Liver (tissue), 9 donors: Measurements from ENCODE around the gene COX7A2. TPM values are rescaled to one million over a fixed set of nuclear protein-coding genes. Genes with fewer than 3 reads are reported as not detected.
A peak's percentile ranks its signal among the peaks of the same experiment; 100 is the strongest.

Source experiments
- DNase-seq: peaks from one replicate; pipeline ENCODE4 v3.0.0-alpha.2; 2017; ENCODE audit warnings: low spot score
- H3K27ac ChIP-seq, 2 donors: one replicate each; pipeline ENCODE4 v1.7.0; 2013; ENCODE audit warnings: inconsistent platforms in 2 of 2, low read length in 2 of 2, control low read depth in 1 of 2, low read depth in 1 of 2, mild to moderate bottlenecking in 1 of 2
- H3K27me3 ChIP-seq, 4 donors: one replicate each; pipeline versions ENCODE4 v1.6.1 to v1.7.0; 2013; ENCODE audit warnings: low read length in 3 of 4, inconsistent platforms in 1 of 4, mild to moderate bottlenecking in 1 of 4, moderate library complexity in 1 of 4; ENCODE audit not compliant: control insufficient read depth in 4 of 4, insufficient read depth in 4 of 4
- H3K36me3 ChIP-seq, 4 donors: one replicate each; pipeline versions ENCODE4 v1.6.1 to v1.7.0; 2013; ENCODE audit warnings: low read length in 3 of 4, mild to moderate bottlenecking in 3 of 4, low read depth in 1 of 4, moderate library complexity in 1 of 4; ENCODE audit not compliant: control insufficient read depth in 4 of 4, insufficient read depth in 3 of 4
- H3K4me1 ChIP-seq, 4 donors: one replicate each; pipeline versions ENCODE4 v1.6.1 to v1.7.0; 2013; ENCODE audit warnings: low read length in 3 of 4, mild to moderate bottlenecking in 3 of 4, moderate library complexity in 1 of 4; ENCODE audit not compliant: control insufficient read depth in 4 of 4, insufficient read depth in 4 of 4
- H3K4me3 ChIP-seq, 3 donors: one replicate each; pipeline versions ENCODE4 v1.6.1 to v1.7.0; 2013; ENCODE audit warnings: low read length in 3 of 3, control low read depth in 1 of 3, low read depth in 1 of 3, mild to moderate bottlenecking in 1 of 3
- H3K9ac ChIP-seq, 2 donors: one replicate each; pipeline ENCODE4 v1.7.0; 2013; ENCODE audit warnings: low read length in 2 of 2, mild to moderate bottlenecking in 2 of 2, moderate library complexity in 2 of 2, control low read depth in 1 of 2, low read depth in 1 of 2
- H3K9me3 ChIP-seq, 4 donors: one replicate each; pipeline versions ENCODE4 v1.6.1 to v1.7.0; 2013; ENCODE audit warnings: low read length in 3 of 4; ENCODE audit not compliant: control insufficient read depth in 4 of 4
- CTCF ChIP-seq: fragments of 150-350 bp; IDR thresholded peaks from 2 replicates; pipeline ENCODE4 v1.5.1; 2017; ENCODE audit warnings: improper control_type of control experiment, low read depth, low read length; ENCODE audit not compliant: missing input control
- EGR1 ChIP-seq, 2 donors: IDR thresholded peaks; 2 replicates each; pipeline ENCODE4 v1.6.1; 2016 to 2018; ENCODE audit warnings: antibody characterized with exemption in 2 of 2, low read depth in 2 of 2
- FOXA1 ChIP-seq: IDR thresholded peaks from 2 replicates; pipeline ENCODE4 v1.6.1; 2016; ENCODE audit warnings: antibody characterized with exemption
- FOXA2 ChIP-seq: IDR thresholded peaks from 2 replicates; pipeline ENCODE4 v1.6.1; 2016; ENCODE audit warnings: antibody characterized with exemption
- GABPA ChIP-seq, 2 donors: IDR thresholded peaks in 1 of 2; conservative IDR thresholded peaks in 1 of 2; 2 replicates each; pipeline ENCODE4 v1.6.1; 2016; ENCODE audit warnings: antibody characterized with exemption in 2 of 2, mild to moderate bottlenecking in 1 of 2, moderate library complexity in 1 of 2
- HNF4A ChIP-seq, 2 donors: conservative IDR thresholded peaks; 2 replicates each; pipeline ENCODE4 v1.6.1; 2016; ENCODE audit warnings: antibody characterized with exemption in 2 of 2, mild to moderate bottlenecking in 2 of 2
- HNF4G ChIP-seq: IDR thresholded peaks from 2 replicates; pipeline ENCODE4 v1.6.1; 2016; ENCODE audit warnings: antibody characterized with exemption
- JUND ChIP-seq, 2 donors: IDR thresholded peaks; 2 replicates each; pipeline ENCODE4 v1.6.1; 2016; ENCODE audit warnings: antibody characterized with exemption in 2 of 2
- MAX ChIP-seq: IDR thresholded peaks from 2 replicates; pipeline ENCODE4 v1.6.1; 2016; ENCODE audit warnings: antibody characterized with exemption
- NR2F2 ChIP-seq: IDR thresholded peaks from 2 replicates; pipeline ENCODE4 v1.6.1; 2016; ENCODE audit warnings: antibody characterized with exemption
- RAD21 ChIP-seq, 2 donors: IDR thresholded peaks; 2 replicates each; pipeline ENCODE4 v1.6.1; 2016; ENCODE audit warnings: antibody characterized with exemption in 2 of 2, mild to moderate bottlenecking in 2 of 2
- REST ChIP-seq: IDR thresholded peaks from 2 replicates; pipeline ENCODE4 v1.6.1; 2016; ENCODE audit warnings: antibody characterized with exemption, mild to moderate bottlenecking
- RXRA ChIP-seq, 2 donors: IDR thresholded peaks; 2 replicates each; pipeline ENCODE4 v1.6.1; 2017 to 2018; ENCODE audit warnings: antibody characterized with exemption in 2 of 2, mild to moderate bottlenecking in 1 of 2
- SP1 ChIP-seq: IDR thresholded peaks from 2 replicates; pipeline ENCODE4 v1.6.1; 2018; ENCODE audit warnings: antibody characterized with exemption, mild to moderate bottlenecking
- TAF1 ChIP-seq: conservative IDR thresholded peaks from 2 replicates; pipeline ENCODE4 v1.6.1; 2016; ENCODE audit warnings: antibody characterized with exemption, mild to moderate bottlenecking
- YY1 ChIP-seq: IDR thresholded peaks from 2 replicates; pipeline ENCODE4 v1.6.1; 2016; ENCODE audit warnings: antibody characterized with exemption, mild to moderate bottlenecking
- ZBTB33 ChIP-seq: IDR thresholded peaks from 2 replicates; pipeline ENCODE4 v1.6.1; 2016; ENCODE audit warnings: antibody characterized with exemption
- WGBS: extraction: QIAGEN DNeasy Blood & Tissue Kit; methylation state at CpG from one replicate; pipeline ENCODE4 v1.1.7; 2013; 5-methylcytosine and 5-hydroxymethylcytosine counted together
- polyA plus RNA-seq, 2 donors: library from polyadenylated mRNA; stranded (reverse) in 1 of 2; unstranded in 1 of 2; fragments of 200-250 nt in 1 of 2; fragments of >200 nt in 1 of 2; fragmentation: Nextera tagmentation in 1 of 2; extraction: Ambion mirVana in 1 of 2; gene quantifications; one replicate each; pipeline versions ENCODE4 v1.2.1 to v1.2.3, GENCODE V29; 2013 to 2015
- total RNA-seq, 2 donors: library from RNA; depleted of rRNA; stranded (reverse); fragments of >200 nt; gene quantifications; one replicate each; pipeline ENCODE4 v1.2.3, GENCODE V29; 2014
- donor health status: healthy.
- donor health status: healthy.
- donor health status: healthy.
- donor health status: healthy.
- donor health status: healthy.

The COX7A2 gene
- total and polyA plus RNA-seq, 4 donors = 69.8 to 583 (median 289) TPM

- H3K9ac ChIP-seq = peak overlapping the region; percentile 91 to 97
- peak overlapping the region; percentile 80 to 91 for H3K27ac ChIP-seq
- H3K4me3 ChIP-seq = peak overlapping the region; percentile 69 to 100 (median 100)
- H3K4me1 ChIP-seq = peaks cover 0 to 13% (median 6%) of the 10 kb centered on the region in 4 donors
- H3K27me3 ChIP-seq = no peaks in the 10 kb centered on the region
- TF ChIP-seq MAX (no peak), RXRA (IDR thresholded peaks at IDR 0.05) (no peak), SP1 (no peak), GABPA (IDR thresholded peaks at IDR 0.05 in 1 of 2, conservative IDR thresholded peaks at IDR 0.05 in 1 of 2) (no peak), FOXA1 (no peak), TAF1 (peak; percentile 27), JUND (IDR thresholded peaks at IDR 0.05) (peak in 1 of 2 donors; percentile 2), ZBTB33 (peak; percentile 1)
- 20% methylated on average over 15 of the region's 15 CpGs for WGBS
- H3K9me3 ChIP-seq = no peaks in the 10 kb centered on the region
- peaks cover 4 to 13% (median 5%) of the 10 kb centered on the region in 4 donors for H3K36me3 ChIP-seq
- no peak for DNase-seq
These were observed 523 bp upstream of the COX7A2 start for GRCh38 chr6:75244063-75244584.

GRCh38 chr6:75236630-75237029 is 7.0 kb downstream of the COX7A2 start:
- Histone ChIP-seq H3K36me3 (peaks cover 8 to 32% (median 23%) of the 10 kb centered on the region in 4 donors), H3K9me3 (no peaks in the 10 kb centered on the region), H3K27ac (no peak overlapping the region), H3K4me3 (no peak overlapping the region), H3K4me1 (peaks cover 0 to 2% (median 0%) of the 10 kb centered on the region in 4 donors), H3K27me3 (no peaks in the 10 kb centered on the region), H3K9ac (no peak overlapping the region)
- DNase-seq = no peak
- TF ChIP-seq FOXA2 (no peak), HNF4A (conservative IDR thresholded peaks at IDR 0.05) (no peak), TAF1 (no peak), JUND (IDR thresholded peaks at IDR 0.05) (no peak), RAD21 (IDR thresholded peaks at IDR 0.05) (no peak), HNF4G (no peak), RXRA (IDR thresholded peaks at IDR 0.05) (no peak), GABPA (IDR thresholded peaks at IDR 0.05 in 1 of 2, conservative IDR thresholded peaks at IDR 0.05 in 1 of 2) (no peak), REST (no peak), NR2F2 (no peak), YY1 (no peak), EGR1 (IDR thresholded peaks at IDR 0.05; ENCODE audit: low read depth in 2 of 2) (no peak), CTCF (no peak), MAX (no peak), ZBTB33 (no peak)
- WGBS = 92% methylated on average over 4 of the region's 4 CpGs
